IPS-18a (cell line): ENCODE measurements around the gene NCKAP1.
"Not testable (repeated sequence)": the region's sequence is repeated elsewhere in the genome, so short reads cannot be mapped to it uniquely, and the experiment has no call there.

Experiments
- H3K27ac ChIP-seq: one replicate; pipeline ENCODE4 v1.5.1; 2013; ENCODE audit warnings: low read length
- H3K27me3 ChIP-seq: one replicate; pipeline ENCODE4 v1.6.1; 2013; ENCODE audit warnings: mild to moderate bottlenecking, low read length; ENCODE audit not compliant: control insufficient read depth, insufficient read depth
- H3K36me3 ChIP-seq: one replicate; pipeline ENCODE4 v1.6.1; 2013; ENCODE audit warnings: low read depth, low read length; ENCODE audit not compliant: control insufficient read depth
- H3K4me1 ChIP-seq: one replicate; pipeline ENCODE4 v1.6.1; 2013; ENCODE audit warnings: low read depth, low read length; ENCODE audit not compliant: control insufficient read depth
- H3K4me3 ChIP-seq: one replicate; pipeline ENCODE4 v1.5.1; 2013; ENCODE audit warnings: low read length
- H3K9ac ChIP-seq: one replicate; pipeline ENCODE4 v1.6.1; 2013; ENCODE audit warnings: mild to moderate bottlenecking, low read length, moderate library complexity
- H3K9me3 ChIP-seq: one replicate; pipeline ENCODE4 v1.6.1; 2013; ENCODE audit warnings: low read depth, low read length; ENCODE audit not compliant: control insufficient read depth

Gene NCKAP1

GRCh38 chr2:183060571-183061231 is 22.4 kb upstream of the NCKAP1 start:
- Histone ChIP-seq H3K36me3 (no peaks in the 10 kb centered on the region), H3K9me3 (no peaks in the 10 kb centered on the region), H3K27ac (no peak overlapping the region), H3K9ac (no peak overlapping the region), H3K27me3 (no peaks in the 10 kb centered on the region), H3K4me1 (no peaks in the 10 kb centered on the region), H3K4me3 (no peak overlapping the region)

- no peak overlapping the region for H3K9ac ChIP-seq
- H3K4me1 ChIP-seq: no peaks in the 10 kb centered on the region
- no peaks in the 10 kb centered on the region for H3K27me3 ChIP-seq
- H3K4me3 ChIP-seq: no peak overlapping the region
- no peaks in the 10 kb centered on the region for H3K9me3 ChIP-seq
- no peaks in the 10 kb centered on the region for H3K36me3 ChIP-seq
- no peak overlapping the region for H3K27ac ChIP-seq
These were observed 21.3 kb upstream of the NCKAP1 start for GRCh38 chr2:183059561-183059960.

- no peaks in the 10 kb centered on the region for H3K9me3 ChIP-seq
- H3K27me3 ChIP-seq: no peaks in the 10 kb centered on the region
- H3K9ac ChIP-seq: no peak overlapping the region
- no peaks in the 10 kb centered on the region for H3K4me1 ChIP-seq
- no peaks in the 10 kb centered on the region for H3K36me3 ChIP-seq
- H3K4me3 ChIP-seq: no peak overlapping the region
- H3K27ac ChIP-seq: no peak overlapping the region
These were observed 19.2 kb upstream of the NCKAP1 start for GRCh38 chr2:183057333-183057985.

- Histone ChIP-seq H3K4me1 (peaks cover 8% of the 10 kb centered on the region), H3K9me3 (no peaks in the 10 kb centered on the region), H3K27ac (no peak overlapping the region), H3K36me3 (no peaks in the 10 kb centered on the region), H3K27me3 (no peaks in the 10 kb centered on the region), H3K4me3 (peak overlapping the region; percentile 36), H3K9ac (no peak overlapping the region)
These were observed 11.2 kb upstream of the NCKAP1 start for GRCh38 chr2:183049420-183049819.

- H3K9me3 ChIP-seq, H3K27ac ChIP-seq, H3K4me1 ChIP-seq, H3K36me3 ChIP-seq, H3K9ac ChIP-seq, H3K27me3 ChIP-seq, H3K4me3 ChIP-seq: not testable (repeated sequence)
These were observed 9.3 kb upstream of the NCKAP1 start for GRCh38 chr2:183047486-183048125.

- not testable (repeated sequence) for H3K27ac ChIP-seq, H3K4me1 ChIP-seq, H3K9me3 ChIP-seq, H3K36me3 ChIP-seq, H3K9ac ChIP-seq, H3K4me3 ChIP-seq
- peaks cover 14% of the 10 kb centered on the region for H3K27me3 ChIP-seq
These were observed 5.3 kb upstream of the NCKAP1 start for GRCh38 chr2:183043580-183043979.

GRCh38 chr2:183040604-183041003 is 2.3 kb upstream of the NCKAP1 start:
- Histone ChIP-seq H3K9me3 (no peaks in the 10 kb centered on the region), H3K9ac (no peak overlapping the region), H3K4me3 (no peak overlapping the region), H3K36me3 (no peaks in the 10 kb centered on the region), H3K27ac (no peak overlapping the region), H3K4me1 (peaks cover 19% of the 10 kb centered on the region), H3K27me3 (peaks cover 14% of the 10 kb centered on the region)

- Histone ChIP-seq H3K36me3 (no peaks in the 10 kb centered on the region), H3K27me3 (peaks cover 14% of the 10 kb centered on the region), H3K4me1 (peaks cover 38% of the 10 kb centered on the region), H3K27ac (peak overlapping the region; percentile 63), H3K9me3 (no peaks in the 10 kb centered on the region), H3K9ac (peak overlapping the region; percentile 79), H3K4me3 (peak overlapping the region; percentile 96)
These were observed 510 bp downstream of the NCKAP1 start for GRCh38 chr2:183037553-183038340.

- H3K9me3 ChIP-seq: no peaks in the 10 kb centered on the region
- H3K4me3 ChIP-seq: peak overlapping the region; percentile 96
- peaks cover 14% of the 10 kb centered on the region for H3K27me3 ChIP-seq
These were observed 1.1 kb downstream of the NCKAP1 start for GRCh38 chr2:183037074-183037552.

GRCh38 chr2:183035954-183036669 is 2.1 kb downstream of the NCKAP1 start:
- Histone ChIP-seq H3K27ac (peak overlapping the region; percentile 13), H3K36me3 (no peaks in the 10 kb centered on the region), H3K27me3 (peaks cover 14% of the 10 kb centered on the region), H3K4me3 (peak overlapping the region; percentile 96), H3K4me1 (peaks cover 47% of the 10 kb centered on the region), H3K9ac (peak overlapping the region; percentile 79), H3K9me3 (no peaks in the 10 kb centered on the region)

More at GRCh38 chr2:183037074-183037552, 1.1 kb downstream of the NCKAP1 start:
- Histone ChIP-seq H3K4me1 (peaks cover 42% of the 10 kb centered on the region), H3K27ac (peak overlapping the region; percentile 63), H3K36me3 (no peaks in the 10 kb centered on the region), H3K9ac (peak overlapping the region; percentile 79)
